ENCODE results near the gene SUSD3. TPM values are rescaled to one million over a fixed set of nuclear protein-coding genes. Genes with fewer than 3 reads are reported as not detected.

SUSD3 gene
- total and polyA plus RNA-seq, 2 of the 8 experiments (the other 6 are each of a cell fraction or from before 2014, with no cell fraction given): 5.5 to 35.4 TPM

- Histone ChIP-seq H3K36me3 (ENCODE audit: control insufficient read depth in 2 of 4, insufficient read depth in 4 of 4, low read length in 3 of 4) (no peaks in the 10 kb centered on the region), H4K5ac (ENCODE audit: insufficient read length, low read depth, low read length) (no peak overlapping the region), H3K79me1 (ENCODE audit: low read depth, low read length) (no peaks in the 10 kb centered on the region), H3K4ac (replicated peaks; ENCODE audit: insufficient read length, low read depth, low read length) (no peak overlapping the region), H4K8ac (ENCODE audit: extremely low read depth, insufficient read depth, low read length) (no peak overlapping the region; the same call in 1 of the 2 replicates), H3K27ac (ENCODE audit: low read depth, low read length) (no peak overlapping the region), H2AFZ (ENCODE audit: low read length) (no peak overlapping the region), H3K4me3 (ENCODE audit: extremely low read depth in 1 of 4, insufficient read depth in 2 of 4, low read depth in 3 of 4, low read length in 4 of 4) (no peak overlapping the region), H3K23ac (ENCODE audit: insufficient read length) (no peak overlapping the region), H3K18ac (ENCODE audit: extremely low read depth, low read length) (no peak overlapping the region), H3K14ac (ENCODE audit: insufficient read length) (no peak overlapping the region), H3K79me2 (ENCODE audit: control insufficient read depth in 1 of 2, insufficient read depth in 2 of 2, low read length in 2 of 2) (no peaks in the 10 kb centered on the region), H3K23me2 (ENCODE audit: low read depth, low read length) (no peaks in the 10 kb centered on the region), H4K20me1 (replicated peaks in 1 of 2; ENCODE audit: control insufficient read depth in 1 of 2, insufficient read depth in 2 of 2, low read length in 2 of 2) (no peaks in the 10 kb centered on the region), H3K27me3 (replicated peaks in 1 of 4; ENCODE audit: control insufficient read depth in 3 of 4, extremely low read depth in 1 of 4, insufficient read depth in 3 of 4, low read length in 3 of 4) (no peaks in the 10 kb centered on the region; a peak in 1 of 7 replicates), H2BK12ac (ENCODE audit: low read depth, low read length) (no peak overlapping the region), H2BK120ac (replicated peaks; ENCODE audit: low read depth, low read length) (no peak overlapping the region), H3K9ac (replicated peaks in 1 of 4; ENCODE audit: extremely low read depth in 1 of 4, low read depth in 3 of 4, low read length in 3 of 4) (no peak overlapping the region), H3K4me2 (ENCODE audit: insufficient read depth in 1 of 2, low read depth in 2 of 2, low read length in 2 of 2) (no peak overlapping the region), H3K9me3 (ENCODE audit: insufficient read depth in 2 of 2, low read depth in 1 of 2, low read length in 1 of 2) (no peaks in the 10 kb centered on the region), H2AK5ac (ENCODE audit: low read depth, low read length) (no peak overlapping the region), H2BK20ac (ENCODE audit: low read length) (no peak overlapping the region), H4K91ac (replicated peaks; ENCODE audit: insufficient read length, low read length) (no peak overlapping the region), H3K56ac (replicated peaks; ENCODE audit: insufficient read length, low read depth, low read length) (no peak overlapping the region), H3K4me1 (replicated peaks in 1 of 4; ENCODE audit: control insufficient read depth in 3 of 4, insufficient read depth in 4 of 4, low read length in 3 of 4) (no peaks in the 10 kb centered on the region; a peak in 2 of 7 replicates), H2BK15ac (ENCODE audit: low read length) (no peak overlapping the region), H2BK5ac (ENCODE audit: low read depth, low read length) (no peak overlapping the region)
- ChIA-PET CTCF (ENCODE audit: partially characterized antibody) (interaction anchor here (1.3 to 2.1 kb wide), 2 partner anchors 10 to 17 kb away, joined by 5 to 7 read pairs; no protein-coding TSS in a partner anchor), POLR2A (ENCODE audit: partially characterized antibody) (no interaction called here)
- 92% methylated on average over 6 of the region's 11 CpGs; no CpG with 5 or more reads in 1 of the 2 experiments for WGBS, 2 experiments (ENCODE audit: extremely low coverage in 1 of 2, insufficient coverage in 1 of 2, insufficient read length in 1 of 2, insufficient replicate concordance in 2 of 2, low coverage in 1 of 2, low lambda C conversion rate in 2 of 2, missing lambda C conversion rate in 1 of 2)
- TF ChIP-seq SAP30 (IDR thresholded peaks at IDR 0.05; ENCODE audit: insufficient read depth, insufficient replicate concordance, low read length) (no peak), KDM1A (IDR thresholded peaks at IDR 0.05; ENCODE audit: borderline replicate concordance, low read length) (no peak), RNF2 (IDR thresholded peaks at IDR 0.05; ENCODE audit: borderline replicate concordance, low read depth, low read length, missing control alignments, poor library complexity, severe bottlenecking) (no peak), ATF2 (IDR thresholded peaks at IDR 0.05; ENCODE audit: low read length) (no peak), POU5F1 (IDR thresholded peaks at IDR 0.05; ENCODE audit: low read depth, low read length) (no peak), NRF1 (IDR thresholded peaks at IDR 0.05; ENCODE audit: low read depth, low read length) (no peak), BCL11A (IDR thresholded peaks at IDR 0.05; ENCODE audit: low read depth in 2 of 2, low read length in 2 of 2) (no peak), NANOG (IDR thresholded peaks at IDR 0.05; ENCODE audit: insufficient read depth, low read depth, low read length, poor library complexity, severe bottlenecking) (no peak), CBX5 (IDR thresholded peaks at IDR 0.05; ENCODE audit: low read depth, low read length) (no peak), TEAD4 (IDR thresholded peaks at IDR 0.05; ENCODE audit: low read depth, low read length) (no peak)
- DNase-seq (ENCODE audit: low read depth in 1 of 2, low spot score in 2 of 2): no peak
- FAIRE-seq: no peak
Observed at GRCh38 chr9:93020151-93020550, 38.4 kb upstream of the SUSD3 start.

All from H1 (cell line).